NCI-H526 (cell line): ENCODE results near the gene WDR83.
"Not testable (repeated sequence)": the region's sequence is repeated elsewhere in the genome, so short reads cannot be mapped to it uniquely, and the experiment has no call there.

Source experiments
- DNase-seq, 2 experiments: peaks; one replicate each; lab custom pipeline; 2025; lab: John Stamatoyannopoulos, UW

WDR83 gene

DNA sequence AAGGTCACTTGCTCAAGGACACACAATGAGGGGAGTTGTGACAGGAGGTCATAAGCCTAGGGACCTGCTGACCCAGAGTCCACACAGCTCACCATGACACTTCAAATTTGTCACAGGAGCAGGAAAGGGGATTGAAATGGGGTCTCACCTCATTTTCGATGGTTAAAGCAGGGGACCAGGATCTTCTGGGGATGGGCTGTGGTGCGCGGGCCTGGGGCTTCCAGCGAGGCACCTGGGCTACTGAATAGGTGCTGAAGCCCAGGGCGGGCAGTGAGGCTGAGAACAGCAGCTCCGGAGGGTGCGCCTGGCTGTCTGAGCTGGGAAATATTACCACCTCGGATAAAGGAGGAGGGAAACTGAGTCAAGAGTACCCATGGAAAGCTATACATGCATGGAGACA is 11.1 kb upstream of the WDR83 start:
- no peak for DNase-seq

DNA sequence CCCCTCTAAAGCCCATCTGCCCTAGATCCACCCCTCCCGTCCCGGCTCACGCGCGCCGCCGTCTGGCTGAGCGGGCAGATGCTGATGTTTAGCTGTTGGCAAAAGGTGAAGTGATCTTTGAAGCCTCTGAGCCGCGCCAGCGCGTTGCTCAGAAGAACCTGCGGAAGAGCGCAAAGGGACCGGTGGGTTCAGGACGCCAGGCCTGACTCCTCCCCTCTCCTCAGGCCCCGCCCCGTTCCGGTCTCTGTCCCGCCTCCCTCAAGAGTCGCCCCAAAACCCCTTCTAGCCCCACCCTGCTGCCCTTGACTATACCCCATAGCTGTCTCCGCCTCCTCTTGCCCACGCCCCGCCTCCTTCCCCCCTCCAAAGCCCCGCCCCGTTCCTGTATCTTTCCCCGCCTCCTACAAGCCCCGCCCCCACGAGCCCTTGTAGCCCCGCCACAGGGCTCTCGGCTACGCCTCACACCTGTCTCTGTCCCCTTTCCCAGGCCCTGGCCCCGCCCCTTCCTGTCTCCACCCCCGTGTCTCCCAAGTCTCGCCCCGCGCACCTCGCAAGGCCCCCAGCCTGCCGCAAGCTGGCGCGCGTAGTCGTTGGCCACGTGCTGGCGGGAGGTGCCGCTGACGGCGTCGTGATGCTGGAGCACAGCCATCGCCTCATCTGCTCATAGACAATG is 9.6 kb upstream of the WDR83 start:
- DNase-seq = peak in 1 of 2 experiments; percentile 3

DNA sequence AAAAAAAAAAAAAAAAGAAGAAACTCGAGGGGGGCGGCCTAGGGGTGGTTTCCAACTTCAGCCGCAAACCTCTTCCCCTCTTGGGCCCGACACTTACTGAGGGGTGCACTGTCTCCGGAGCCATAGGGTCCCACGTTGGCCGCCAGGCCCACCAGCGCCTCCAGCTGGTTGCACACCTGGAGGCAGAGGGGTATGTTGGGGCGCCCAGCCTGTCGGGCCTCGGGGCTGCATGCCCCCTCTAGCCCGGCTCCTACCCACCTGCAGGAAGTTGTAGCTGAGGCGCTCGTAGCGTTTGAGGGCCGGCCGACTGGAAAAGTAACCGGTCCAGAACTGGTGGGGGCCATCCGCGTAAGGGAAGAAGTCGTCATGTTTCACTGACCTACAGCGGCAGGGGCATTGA is 8.6 kb upstream of the WDR83 start:
- no peak for DNase-seq

DNA sequence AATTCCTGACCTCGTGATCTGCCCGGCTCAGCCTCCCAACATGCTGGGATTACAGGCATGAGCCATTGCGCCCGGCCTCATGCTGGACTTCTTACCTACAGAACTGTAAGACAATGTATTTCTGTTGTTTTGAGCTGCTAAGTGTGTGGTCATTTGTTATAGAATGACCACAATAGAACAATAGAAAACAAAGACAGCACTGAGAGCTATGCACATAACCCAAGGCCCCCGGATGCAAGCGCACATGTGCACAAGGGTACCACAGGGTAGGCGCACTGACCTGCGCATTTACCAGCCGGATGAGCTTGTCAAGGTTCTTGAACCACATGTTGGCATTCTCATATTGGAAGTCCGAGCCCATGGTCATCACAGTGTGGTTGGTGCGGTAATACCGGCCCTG is 5.6 kb upstream of the WDR83 start:
- no peak for DNase-seq

DNA sequence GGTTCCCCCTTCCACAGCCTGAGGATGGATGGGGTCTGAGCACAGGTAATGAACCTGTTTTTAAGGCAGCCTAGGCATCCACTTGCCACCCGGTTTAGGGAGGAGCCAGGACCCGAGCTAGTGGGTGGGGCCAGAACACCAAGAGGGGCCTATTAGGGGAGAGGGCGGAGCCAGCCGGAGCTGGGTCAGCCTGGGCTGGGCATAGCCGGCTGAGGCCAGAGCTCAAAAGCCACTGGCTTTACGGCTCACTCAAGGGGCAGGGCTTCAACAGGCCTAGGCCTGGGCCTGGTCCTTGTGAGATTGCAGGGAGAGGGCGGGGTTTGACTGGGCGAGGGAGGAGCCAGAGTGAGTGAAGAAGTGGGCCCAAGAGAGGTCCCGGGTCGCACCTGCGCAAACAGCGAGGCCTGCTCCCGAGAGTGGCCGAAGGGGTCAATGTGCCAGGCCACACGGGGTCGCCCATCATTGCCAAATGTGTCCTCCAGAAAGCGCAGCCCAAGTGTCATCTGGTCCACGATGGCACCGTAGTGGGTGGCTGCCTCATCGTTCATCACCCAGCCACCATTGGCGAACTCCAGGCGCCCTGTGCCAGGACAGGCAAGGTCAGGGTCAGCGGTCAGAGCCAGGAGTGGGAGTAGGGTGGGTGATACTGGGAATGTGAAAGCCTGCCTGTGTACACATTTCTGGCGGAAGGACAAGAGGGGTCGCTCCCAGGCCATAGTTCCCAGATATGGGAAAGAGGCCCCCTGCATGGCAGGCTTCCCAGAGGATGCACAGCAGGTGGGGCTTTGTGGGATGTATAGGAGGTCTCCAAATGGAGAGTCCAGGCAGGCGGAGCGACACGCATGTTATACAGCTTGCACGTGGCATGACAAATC is 2.0 kb upstream of the WDR83 start:
- DNase-seq = peak in 1 of 2 experiments; percentile 10

DNA sequence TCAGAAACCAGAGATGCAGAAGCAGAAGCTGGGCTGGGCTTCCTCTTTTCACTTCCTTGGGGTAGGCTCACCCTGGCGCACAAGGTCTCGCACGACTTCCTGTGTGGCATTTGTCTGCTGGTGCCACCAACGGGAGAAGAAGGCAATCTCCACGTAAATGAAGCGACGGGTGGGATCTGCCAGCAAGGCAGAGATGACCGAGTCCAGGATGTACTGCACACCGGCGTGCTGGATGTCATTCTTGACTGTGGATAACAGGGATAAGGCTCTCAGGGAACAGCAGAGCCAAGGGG is 1.4 kb upstream of the WDR83 start:
- no peak for DNase-seq

DNA sequence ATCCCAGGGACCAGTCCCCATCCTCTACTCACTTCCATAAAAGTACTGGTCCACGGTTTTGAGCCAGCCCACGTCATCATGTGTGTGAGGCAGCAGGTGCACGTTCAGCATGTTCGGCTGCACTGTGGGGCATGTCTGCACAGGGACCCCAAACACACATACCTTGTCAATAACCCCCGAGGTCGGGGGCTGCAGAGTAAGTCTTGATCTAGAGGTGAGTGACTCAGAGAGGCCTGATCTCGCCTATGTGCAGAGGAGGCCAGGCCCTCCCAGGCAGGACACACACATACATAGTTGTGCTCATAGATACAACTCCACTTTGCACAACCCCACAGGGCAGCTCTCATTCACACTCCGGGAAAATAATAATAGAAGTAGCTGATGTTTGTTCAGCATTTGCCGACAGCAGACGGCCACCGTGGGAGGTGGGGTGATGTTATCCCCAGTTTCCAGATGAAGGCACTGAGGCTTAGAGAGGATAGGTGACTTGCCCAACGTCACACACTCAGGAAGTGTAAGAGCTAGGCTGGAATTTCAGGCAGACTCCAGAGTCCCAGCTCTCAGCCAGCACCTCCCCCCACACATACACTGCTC is 839 bp upstream of the WDR83 start:
- DNase-seq = no peak

DNA sequence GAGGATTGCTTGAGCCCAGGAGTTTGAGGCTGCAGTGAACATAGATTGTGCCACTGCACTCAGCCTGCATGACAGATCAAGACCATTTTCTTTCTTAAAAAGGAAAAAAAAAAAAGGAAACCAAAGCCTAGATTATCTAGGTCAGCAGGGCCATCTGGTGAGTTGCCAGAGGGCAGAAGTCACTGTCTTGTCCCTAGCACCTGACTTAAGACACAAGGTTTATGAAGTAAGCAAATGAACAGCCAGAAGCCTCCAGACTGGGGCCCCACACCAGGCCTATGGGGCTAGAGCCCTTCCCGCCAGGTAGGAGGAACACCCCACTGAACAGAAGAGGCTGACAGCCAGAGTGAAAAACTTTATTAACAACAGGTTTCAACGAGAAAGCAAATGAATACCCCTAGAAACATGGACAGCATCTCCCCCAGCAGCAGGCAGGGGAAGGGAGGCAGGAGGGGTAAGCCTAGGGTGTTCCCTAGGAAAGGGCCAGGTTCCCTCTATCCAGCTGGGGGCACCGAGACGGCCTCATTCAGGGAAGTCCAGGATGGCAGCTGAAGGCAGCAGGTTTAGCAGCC is 1.2 kb downstream of the WDR83 start:
- DNase-seq = no peak

DNA sequence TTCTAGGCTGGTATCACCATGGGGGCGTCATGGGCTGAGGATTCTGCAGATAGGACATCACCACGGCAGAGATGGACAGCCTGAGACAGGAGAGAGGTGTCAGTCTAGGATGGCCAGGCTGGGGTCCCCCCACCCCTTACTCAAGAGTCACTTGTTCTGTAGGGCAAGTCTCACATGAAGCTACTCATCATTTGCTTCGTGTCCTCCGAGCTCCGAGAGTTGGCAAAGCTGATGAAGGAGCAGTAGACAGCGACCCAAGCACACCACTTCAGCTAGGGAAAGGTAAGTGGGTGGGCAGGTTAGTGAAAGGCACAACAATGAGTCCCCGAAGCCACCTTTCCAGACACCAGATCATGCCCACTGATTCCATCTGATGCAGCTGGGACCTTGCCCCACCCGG is 1.7 kb downstream of the WDR83 start:
- DNase-seq = no peak

DNA sequence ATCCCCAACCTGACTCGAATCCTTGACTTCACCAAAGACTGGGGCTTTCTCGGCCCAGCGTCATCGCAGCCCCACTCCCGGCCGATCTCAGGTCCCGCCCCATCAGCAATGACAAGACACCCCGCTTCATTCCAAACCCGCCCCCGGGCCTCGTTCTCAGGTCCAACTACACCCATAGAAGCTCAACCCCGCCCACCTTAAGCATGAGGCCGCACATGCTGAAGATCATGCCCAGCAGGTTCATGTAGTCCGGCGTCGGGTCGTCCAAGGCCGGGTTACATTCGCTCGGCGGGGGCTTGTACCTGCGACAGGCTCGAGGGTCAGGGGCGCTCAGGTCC is 2.3 kb downstream of the WDR83 start:
- no peak for DNase-seq

DNA sequence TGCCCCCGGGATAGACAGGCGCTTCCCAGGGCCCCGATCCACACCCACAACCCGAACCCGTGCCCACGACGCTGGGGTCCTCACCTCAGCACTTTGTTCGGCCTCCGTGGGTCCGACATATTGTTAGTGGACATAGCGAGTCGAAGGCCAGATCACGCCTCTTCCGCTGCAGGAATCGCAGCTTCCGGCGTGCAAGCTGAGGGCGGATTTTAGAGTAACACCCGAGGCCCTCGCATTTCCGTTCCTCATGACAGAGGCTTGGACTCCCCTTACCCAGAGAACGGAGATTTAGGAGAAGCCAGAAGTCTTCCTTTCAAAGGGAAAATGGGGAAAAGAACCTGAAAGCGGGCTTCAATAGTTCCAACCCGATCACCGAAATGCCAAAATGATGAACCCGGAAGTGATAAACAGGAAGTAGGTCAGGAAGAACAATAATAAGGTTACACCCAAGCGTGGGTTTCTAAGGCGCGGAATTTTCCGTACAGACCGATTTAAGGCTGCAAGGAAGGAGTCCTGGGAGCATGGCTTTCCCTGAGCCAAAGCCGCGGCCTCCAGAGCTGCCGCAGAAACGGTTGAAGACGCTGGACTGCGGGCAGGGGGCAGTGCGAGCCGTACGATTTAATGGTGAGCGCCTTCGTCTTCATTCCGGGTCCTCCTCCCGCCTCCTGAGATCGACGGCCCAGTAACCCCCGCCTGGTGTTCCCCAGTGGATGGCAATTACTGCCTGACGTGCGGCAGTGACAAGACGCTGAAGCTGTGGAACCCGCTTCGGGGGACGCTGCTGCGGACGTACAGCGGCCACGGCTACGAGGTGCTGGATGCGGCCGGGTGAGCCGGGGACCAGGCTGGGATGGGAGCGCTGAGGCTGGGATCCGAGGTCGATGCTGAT is 2.9 kb downstream of the WDR83 start:
- peak; percentile 19 to 74 for DNase-seq

DNA sequence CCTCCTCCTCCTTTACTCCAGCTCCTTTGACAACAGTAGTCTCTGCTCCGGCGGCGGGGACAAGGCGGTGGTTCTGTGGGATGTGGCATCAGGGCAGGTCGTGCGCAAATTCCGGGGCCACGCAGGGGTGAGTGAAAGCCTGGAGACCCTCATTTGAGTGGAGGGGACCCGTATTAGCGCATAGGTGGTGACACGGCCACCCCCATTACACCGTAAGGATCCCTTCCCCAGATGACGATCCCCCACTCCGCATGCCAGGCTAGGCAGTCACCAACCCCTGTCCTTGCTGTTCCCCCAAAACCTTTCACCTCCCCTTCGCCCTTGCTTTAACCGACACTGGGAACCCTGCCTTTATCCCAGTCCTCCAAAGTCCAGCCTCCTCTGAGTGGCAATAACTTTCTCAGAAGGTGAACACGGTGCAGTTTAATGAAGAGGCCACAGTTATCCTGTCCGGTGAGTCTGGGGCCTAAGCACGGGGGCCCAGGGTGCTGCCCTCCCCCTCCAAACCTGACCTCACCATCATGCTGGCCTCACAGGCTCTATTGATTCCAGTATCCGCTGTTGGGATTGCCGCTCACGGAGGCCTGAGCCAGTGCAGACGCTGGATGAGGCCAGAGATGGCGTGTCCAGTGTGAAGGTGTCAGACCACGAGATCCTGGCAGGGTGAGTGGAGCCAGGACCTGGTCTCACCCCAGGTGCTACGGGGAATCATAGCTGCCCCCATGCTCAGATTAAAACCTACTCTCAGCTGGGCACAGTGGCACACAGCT is 3.7 kb downstream of the WDR83 start:
- no peak for DNase-seq

DNA sequence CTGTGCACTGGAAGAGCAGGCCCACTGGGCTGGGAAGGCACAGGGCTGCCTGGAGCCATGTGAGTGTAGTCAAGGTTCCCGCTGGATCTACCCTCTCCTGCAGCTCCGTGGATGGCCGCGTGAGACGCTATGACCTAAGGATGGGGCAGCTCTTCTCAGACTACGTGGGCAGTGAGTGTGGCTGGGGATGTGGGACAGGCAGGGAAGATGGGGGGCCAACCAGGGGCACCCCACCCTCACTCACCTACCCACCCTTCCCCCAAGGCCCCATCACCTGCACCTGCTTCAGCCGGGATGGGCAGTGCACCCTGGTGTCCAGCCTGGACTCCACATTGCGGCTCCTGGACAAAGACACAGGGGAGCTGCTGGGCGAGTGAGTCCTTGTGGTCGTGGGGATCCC is 6.1 kb downstream of the WDR83 start:
- peak in 1 of 2 experiments; percentile 7 for DNase-seq

DNA sequence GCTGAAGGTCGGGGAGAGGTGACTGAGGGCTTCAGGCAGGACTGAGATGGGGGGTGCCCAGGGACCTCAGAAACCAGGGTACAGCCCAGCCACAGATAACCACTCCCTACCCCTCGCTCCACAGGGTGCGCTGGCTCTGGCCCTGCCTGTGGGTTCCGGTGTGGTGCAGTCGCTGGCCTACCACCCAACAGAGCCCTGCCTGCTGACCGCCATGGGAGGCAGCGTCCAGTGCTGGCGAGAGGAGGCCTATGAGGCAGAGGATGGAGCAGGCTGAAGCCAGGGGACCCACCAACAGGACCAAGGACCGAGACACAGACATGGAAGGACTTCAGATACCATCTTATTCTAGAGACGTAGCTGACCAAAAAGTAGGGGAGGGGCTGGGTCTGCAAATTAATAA is 8.8 kb downstream of the WDR83 start:
- no peak for DNase-seq

DNA sequence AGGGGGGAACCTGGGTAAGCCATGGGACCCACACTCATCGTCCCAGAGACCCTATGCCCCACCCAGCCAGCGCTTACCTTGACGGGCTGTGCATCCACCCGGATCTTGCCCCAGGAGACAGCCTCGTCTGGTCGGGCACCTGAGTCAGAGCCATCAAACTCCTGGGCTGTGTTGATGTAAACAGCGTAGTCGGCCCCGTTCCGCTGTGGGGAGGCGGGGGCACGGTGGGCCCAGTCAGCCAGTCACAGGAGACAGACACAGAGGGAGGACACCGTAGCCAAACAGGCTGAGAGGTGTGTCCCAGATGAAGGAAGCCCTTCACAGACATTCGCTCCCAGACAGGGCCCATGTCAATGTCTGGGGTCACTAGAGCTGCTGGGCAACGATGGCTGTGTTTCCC is 9.3 kb downstream of the WDR83 start:
- DNase-seq = no peak

DNA sequence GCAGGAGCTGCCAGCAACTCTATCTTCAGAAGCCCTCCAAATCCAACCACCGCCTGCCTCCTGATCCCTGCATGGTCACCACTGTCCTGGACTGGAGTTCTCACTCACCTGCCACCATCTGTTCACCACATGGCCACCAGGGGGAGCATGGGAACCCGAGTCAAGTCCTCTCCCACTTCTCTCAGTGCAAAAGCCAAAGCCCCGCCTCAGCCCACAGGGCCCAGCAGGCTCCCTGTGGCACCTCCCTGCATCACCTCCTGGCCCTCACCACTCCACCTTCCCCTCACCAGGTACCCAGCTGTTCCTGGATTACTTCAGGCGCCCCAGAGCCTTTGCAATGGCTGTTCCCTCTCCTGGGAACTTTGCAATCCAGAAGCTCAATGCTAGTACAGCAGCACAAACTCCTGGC is 9.8 kb downstream of the WDR83 start:
- DNase-seq = peak; percentile 28 to 76

DNA sequence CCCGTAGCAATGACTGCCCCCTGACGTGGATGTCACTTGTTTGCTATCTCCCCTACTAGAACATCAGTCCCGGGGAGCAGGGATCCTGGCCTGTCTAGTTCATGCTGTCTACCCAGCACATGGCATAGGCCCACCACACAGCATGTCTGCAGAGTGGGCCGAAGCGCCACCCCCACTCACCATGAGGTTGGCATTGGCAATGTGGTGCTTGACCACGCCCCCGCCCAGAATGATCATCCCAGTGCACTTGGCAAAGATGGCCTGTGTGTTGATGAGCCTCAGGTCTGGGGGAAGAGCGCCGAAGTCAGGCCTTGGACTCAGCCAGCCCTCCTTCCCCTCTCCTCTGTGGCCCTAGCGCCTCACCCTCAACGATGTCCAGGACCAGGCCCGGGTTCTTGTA is 10.3 kb downstream of the WDR83 start:
- no peak for DNase-seq

DNA sequence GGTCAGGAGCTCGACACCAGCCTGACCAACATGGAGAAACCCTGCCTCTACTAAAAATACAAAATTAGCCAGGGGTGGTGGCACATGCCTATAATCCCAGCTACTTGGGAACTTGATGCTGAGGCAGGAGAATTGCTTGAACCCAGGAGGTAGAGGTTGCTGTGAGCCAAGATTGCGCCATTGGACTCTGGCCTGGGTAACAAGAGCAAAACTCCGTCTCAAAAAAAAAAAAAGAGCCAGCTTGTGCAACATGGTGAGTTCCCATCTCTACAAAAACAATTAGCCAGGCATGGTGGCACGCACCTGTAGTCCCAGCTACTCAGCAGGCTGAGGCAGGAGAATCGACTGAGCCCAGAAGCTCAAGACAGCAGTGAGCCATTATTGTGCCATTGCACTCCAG is 11.4 kb downstream of the WDR83 start:
- not testable (repeated sequence) for DNase-seq

DNA sequence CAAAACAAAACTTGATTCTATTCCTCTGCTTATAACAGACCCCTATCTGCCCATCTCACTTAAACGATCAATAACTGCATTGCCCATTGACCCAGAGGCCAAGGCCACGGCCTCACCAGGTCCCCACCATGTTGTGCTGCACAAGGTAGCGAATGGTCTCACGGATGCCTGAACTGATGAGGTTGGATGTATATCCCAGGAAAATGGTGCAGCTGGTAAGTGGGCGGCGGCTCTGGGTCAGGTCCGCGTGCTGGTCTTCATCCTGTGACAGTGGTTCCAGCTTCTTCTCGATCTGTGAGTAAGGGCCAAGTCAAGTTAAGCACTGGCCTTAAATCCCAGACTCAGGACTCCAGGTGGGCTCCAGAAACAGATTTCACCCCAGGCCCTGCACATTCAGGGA is 13.4 kb downstream of the WDR83 start:
- no peak for DNase-seq

DNA sequence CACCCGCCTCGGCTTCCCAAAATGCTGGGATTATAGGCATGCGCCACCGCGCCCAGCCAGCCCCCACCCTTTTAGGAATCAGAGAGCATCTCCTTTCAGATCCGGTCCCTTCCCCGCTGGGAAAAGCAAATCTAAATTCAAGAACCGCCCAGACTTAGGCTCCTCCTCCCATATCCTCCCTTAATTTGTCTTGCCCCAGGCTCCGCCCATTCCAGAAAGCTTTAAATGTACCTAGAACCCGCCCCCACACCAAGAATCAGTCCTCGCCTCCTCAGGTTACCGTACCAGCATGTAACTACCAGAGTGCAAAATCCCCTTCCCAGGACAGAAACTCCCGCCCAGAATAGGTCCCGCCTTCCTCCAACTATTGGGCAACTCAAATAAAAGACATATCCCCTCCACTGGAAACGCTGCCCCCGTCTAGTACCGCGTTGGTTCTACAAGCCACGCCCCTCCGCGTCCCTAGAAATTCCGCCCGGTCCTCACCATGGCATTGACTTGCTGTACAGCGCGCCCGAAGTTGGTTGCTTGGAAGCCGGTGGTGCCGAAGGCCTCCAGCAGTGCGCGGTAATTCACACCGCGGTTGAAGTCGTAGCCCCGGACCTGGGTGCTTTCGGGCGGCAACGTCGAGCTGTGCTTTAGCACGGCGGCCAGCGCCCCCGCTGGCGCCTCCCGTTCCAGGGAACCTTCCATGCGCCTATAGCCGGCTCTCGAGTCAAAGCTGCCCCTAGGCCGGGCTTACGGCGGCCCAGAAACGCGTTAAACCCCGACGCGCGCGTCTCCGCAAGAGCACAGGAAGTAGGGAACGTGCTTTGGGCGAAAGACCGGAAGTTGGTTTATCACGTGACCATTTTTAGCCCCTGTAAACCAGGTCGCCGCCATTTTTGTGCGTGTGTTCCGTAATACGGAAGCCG is 14.7 kb downstream of the WDR83 start, which contains the start of gene DHPS:
DHPS (minus strand) TSS at position 807 of the 914 bp plus-strand sequence; CDS start at position 693, 114 bp downstream.
- peak; percentile 94 for DNase-seq
